A549 (cell line): Measurements from ENCODE around the gene PRAMEF12. TPM values are rescaled to one million over a fixed set of nuclear protein-coding genes. Genes with fewer than 3 reads are reported as not detected.

ENCODE experiments used
- ATAC-seq, 2 experiments: fragments of 200-7000 bp in 1 of 2; fragments of >200 bp in 1 of 2; cut with Nextera tagmentation in 1 of 2; cut with Tn5 transposase in 1 of 2; 3 replicates each; pipeline versions ENCODE4 v1.8.0 to v1.9.1; 2018 to 2020; ENCODE audit warnings: mild to moderate bottlenecking in 1 of 2, moderate library complexity in 1 of 2
- CTCF ChIA-PET: fragments of 300-600 bp; sonication (Branson Sonifier 250); formaldehyde crosslinking; extraction: SDS; loops from one replicate; lab custom pipeline; 2021; ENCODE audit warnings: antibody characterized with exemption, inconsistent platforms; lab: Yijun Ruan, JAX
- POLR2A ChIA-PET: fragments of 350-600 bp; formaldehyde crosslinking; extraction: SDS; loops from one replicate; lab custom pipeline; 2021; ENCODE audit warnings: antibody characterized with exemption, inconsistent platforms; lab: Yijun Ruan, JAX
- DNase-seq, 2 experiments: peaks; one replicate each; pipeline versions ENCODE4 v3.0.0 to v3.0.0-alpha.2; 2011 to 2016; ENCODE audit warnings: low read depth in 1 of 2, low spot score in 1 of 2
- FAIRE-seq: peaks from 2 replicates; lab custom pipeline; 2011; peaks lifted over from hg19 to GRCh38; lab: Jason Lieb, UNC
- H3K27ac ChIP-seq, 2 experiments: fragments of >200 bp; sonication (Bioruptor Twin); formaldehyde crosslinking; 3 replicates each; pipeline ENCODE4 v1.5.1; 2016 to 2017
- H3K4me1 ChIP-seq: fragments of >200 bp; sonication (Bioruptor Twin); formaldehyde crosslinking; 3 replicates; pipeline ENCODE4 v1.6.1; 2016
- H3K4me2 ChIP-seq: fragments of >200 bp; sonication (Bioruptor Twin); formaldehyde crosslinking; 3 replicates; pipeline ENCODE4 v1.6.1; 2016
- H3K4me3 ChIP-seq: fragments of >200 bp; sonication (Bioruptor Twin); formaldehyde crosslinking; 3 replicates; pipeline ENCODE4 v1.5.1; 2016
- H3K9me3 ChIP-seq: fragments of >200 bp; sonication (Bioruptor Twin); formaldehyde crosslinking; 3 replicates; pipeline ENCODE4 v1.6.1; 2016
- ATOH8 ChIP-seq: fragments of 250-450 bp; sonication (Bioruptor Pico); IDR thresholded peaks from 2 replicates; pipeline ENCODE4 v1.5.0; 2020; ENCODE audit warnings: low read depth, mild to moderate bottlenecking, moderate library complexity
- CBX8 ChIP-seq: fragments of 200-600 bp; sonication (generic); IDR thresholded peaks from 2 replicates; pipeline ENCODE4 v1.6.1; 2016
- CHD4 ChIP-seq: fragments of 200-600 bp; sonication (generic); IDR thresholded peaks from 2 replicates; pipeline ENCODE4 v1.6.1; 2016; ENCODE audit warnings: antibody characterized with exemption, mild to moderate bottlenecking, borderline replicate concordance
- CTCF ChIP-seq: fragments of >200 bp; sonication (Bioruptor Twin); formaldehyde crosslinking; IDR thresholded peaks from 3 replicates; pipeline ENCODE4 v1.5.1; 2016
- E2F6 ChIP-seq: IDR thresholded peaks from 2 replicates; pipeline ENCODE4 v1.6.1; 2012; ENCODE audit warnings: low read depth, borderline replicate concordance
- EHMT2 ChIP-seq: fragments of 200-600 bp; sonication (generic); IDR thresholded peaks from 2 replicates; pipeline ENCODE4 v1.6.1; 2016; ENCODE audit warnings: antibody characterized with exemption, low read depth, mild to moderate bottlenecking, moderate library complexity
- EP300 ChIP-seq, 2 experiments: fragments of >200 bp; sonication (Bioruptor Twin); formaldehyde crosslinking; IDR thresholded peaks; 2 replicates in 1 of 2; 3 replicates in 1 of 2; pipeline ENCODE4 v1.6.1; 2016 to 2017
- HDAC2 ChIP-seq: fragments of 200-600 bp; sonication (generic); IDR thresholded peaks from 2 replicates; pipeline ENCODE4 v1.6.1; 2016
- HES2 ChIP-seq: fragments of >200 bp; sonication (Bioruptor Twin); formaldehyde crosslinking; IDR thresholded peaks from 2 replicates; pipeline ENCODE4 v1.6.1; 2016
- HOXA7 ChIP-seq: fragments of 250-450 bp; sonication (Bioruptor Pico); IDR thresholded peaks from 2 replicates; pipeline ENCODE4 v1.5.0; 2020; ENCODE audit warnings: mild to moderate bottlenecking, moderate library complexity
- HOXB13 ChIP-seq: fragments of 250-450 bp; sonication (Bioruptor Pico); IDR thresholded peaks from 2 replicates; pipeline ENCODE4 v1.5.0; 2020; ENCODE audit warnings: low read depth, mild to moderate bottlenecking, moderate library complexity
- HOXB5 ChIP-seq: fragments of 250-450 bp; sonication (Bioruptor Pico); IDR thresholded peaks from 2 replicates; pipeline ENCODE4 v1.5.0; 2020; ENCODE audit warnings: mild to moderate bottlenecking, moderate library complexity
- JUN ChIP-seq, 2 experiments: fragments of >200 bp; sonication (Bioruptor Twin); formaldehyde crosslinking; IDR thresholded peaks; 2 replicates in 1 of 2; 3 replicates in 1 of 2; pipeline ENCODE4 v1.6.1; 2016 to 2017
- JUNB ChIP-seq: fragments of >200 bp; sonication (Bioruptor Twin); formaldehyde crosslinking; IDR thresholded peaks from 2 replicates; pipeline ENCODE4 v1.6.1; 2016
- KDM1A ChIP-seq: fragments of 200-600 bp; sonication (generic); IDR thresholded peaks from 2 replicates; pipeline ENCODE4 v1.6.1; 2016; ENCODE audit warnings: low read depth, mild to moderate bottlenecking
- KDM5A ChIP-seq: fragments of 200-600 bp; sonication (generic); IDR thresholded peaks from 2 replicates; pipeline ENCODE4 v1.6.1; 2016; ENCODE audit warnings: antibody characterized with exemption, mild to moderate bottlenecking
- MAFK ChIP-seq: fragments of 450-650 bp; IDR thresholded peaks from 2 replicates; pipeline ENCODE4 v1.6.1; 2014; ENCODE audit not compliant: partially characterized antibody
- MYC ChIP-seq: IDR thresholded peaks from 2 replicates; pipeline ENCODE4 v1.6.1; 2012; ENCODE audit warnings: mild to moderate bottlenecking, inconsistent platforms, low read length, improper control_type of control experiment, borderline replicate concordance
- PHF8 ChIP-seq: fragments of 200-600 bp; sonication (generic); IDR thresholded peaks from 2 replicates; pipeline ENCODE4 v1.6.1; 2016; ENCODE audit warnings: low read depth, mild to moderate bottlenecking, antibody characterized with exemption, moderate library complexity, borderline replicate concordance
- RCOR1 ChIP-seq: fragments of 150-350 bp; IDR thresholded peaks from 2 replicates; pipeline ENCODE4 v1.6.1; 2014; ENCODE audit warnings: antibody characterized with exemption, low read length, low read depth
- REST ChIP-seq: fragments of 200-600 bp; sonication (generic); IDR thresholded peaks from 2 replicates; pipeline ENCODE4 v1.6.1; 2016; ENCODE audit warnings: antibody characterized with exemption, mild to moderate bottlenecking, moderate library complexity
- SREBF2 ChIP-seq: fragments of 450-650 bp; IDR thresholded peaks from 2 replicates; pipeline ENCODE4 v1.6.1; 2014; ENCODE audit warnings: mild to moderate bottlenecking, moderate library complexity
- USF2 ChIP-seq: fragments of 450-650 bp; IDR thresholded peaks from 2 replicates; pipeline ENCODE4 v1.6.1; 2014; ENCODE audit warnings: antibody characterized with exemption
- WGBS: methylation state at CpG from one replicate; pipeline ENCODE4 v1.1.6; 2017; ENCODE audit errors: missing lambda C conversion rate; 5-methylcytosine and 5-hydroxymethylcytosine counted together
- polyA plus RNA-seq, 4 experiments: library from polyadenylated mRNA; depleted of rRNA in 3 of 4; stranded (reverse); fragments of >200 nt; fragmentation: RNase III in 1 of 4; extraction: RNeasy Plus Mini Kit Qiagen cat#74134 plus additional on column Dnase treatment in 1 of 4; gene quantifications; 2 replicates in 3 of 4; 3 replicates in 1 of 4; pipeline ENCODE4 v1.2.3, GENCODE V29; 2011 to 2017

PRAMEF12 gene
- polyA plus RNA-seq, 2 of the 4 experiments (the other 2 are of a cell fraction), result not detected

- no peak for TF ChIP-seq ATOH8 (CRISPR knock-in tag)
Observed at GRCh38 chr1:12745126-12745991, 28.2 kb upstream of the PRAMEF12 start (continued).

GRCh38 chr1:12745992-12746323, 27.6 kb upstream of the PRAMEF12 start, which contains the start of gene CFAP107:
TSS of gene CFAP107 (plus strand) at chr1:12746200. CDS start at chr1:12746431, 231 bp downstream.
- WGBS, result 3% methylated on average over 2 of the region's 2 CpGs
- POLR2A ChIA-PET, result no interaction called here
- 0 out of 6 replicates have a peak, but pooled peaks of 1 of the 2 experiments have one; percentile 43 for ATAC-seq
- peaks cover 13% of the 10 kb centered on the region; the same call in 1 of the 3 replicates for H3K9me3 ChIP-seq
- DNase-seq, result no peak
- no peak within 1 kb of the TSS for H3K27ac ChIP-seq
- H3K4me3 ChIP-seq, result no peak within 1 kb of the TSS
- no peak within 1 kb of the TSS for H3K4me2 ChIP-seq
- TF ChIP-seq CBX8 (no peak), KDM1A (no peak), ATOH8 (CRISPR knock-in tag) (no peak), EP300 (IDR thresholded peaks at IDR 0.05) (no peak), JUNB (no peak), USF2 (no peak)
- CTCF ChIA-PET, result no interaction called here
- no peaks in the 10 kb centered on the region for H3K4me1 ChIP-seq
- no peak for FAIRE-seq

GRCh38 chr1:12748778-12749355, 24.7 kb upstream of the PRAMEF12 start:
- ATAC-seq, result no peak
- POLR2A ChIA-PET, result no interaction called here
- H3K4me1 ChIP-seq, result no peaks in the 10 kb centered on the region
- TF ChIP-seq PHF8 (no peak), EP300 (IDR thresholded peaks at IDR 0.05) (no peak), EHMT2 (no peak), JUN (IDR thresholded peaks at IDR 0.05) (no peak), MYC (no peak), CHD4 (no peak), REST (no peak), HOXB13 (CRISPR knock-in tag) (no peak), SREBF2 (no peak), HOXA7 (no peak), CTCF (no peak), RCOR1 (no peak), MAFK (no peak), KDM5A (no peak), HDAC2 (no peak), HOXB5 (no peak), HES2 (no peak), E2F6 (no peak)
- TF ChIP-seq, all 56 proteins: peak for 0
- H3K27ac ChIP-seq, result no peak overlapping the region
- H3K4me3 ChIP-seq, result no peak overlapping the region
- CTCF ChIA-PET, result no interaction called here
- H3K9me3 ChIP-seq, result peaks cover 13% of the 10 kb centered on the region; the same call in 1 of the 3 replicates
- FAIRE-seq, result no peak
- no peak for DNase-seq
- H3K4me2 ChIP-seq, result no peak overlapping the region
